ENCODE data around the gene TCOF1.

TCOF1 gene

GRCh38 chr5:150333400-150333799 is 24.1 kb upstream of the TCOF1 start:
- DNase-seq = no peak

GRCh38 chr5:150335778-150336177 is 21.7 kb upstream of the TCOF1 start:
- TF ChIP-seq POLR2A (IDR thresholded peaks at IDR 0.05; ENCODE audit: low read length) (no peak), GATA1 (IDR thresholded peaks at IDR 0.05; ENCODE audit: low read depth, low read length) (no peak)
- DNase-seq = no peak

More at GRCh38 chr5:150333400-150333799, 24.1 kb upstream of the TCOF1 start:
- no peak for TF ChIP-seq POLR2A (IDR thresholded peaks at IDR 0.05; ENCODE audit: low read length)
- TF ChIP-seq GATA1 (IDR thresholded peaks at IDR 0.05; ENCODE audit: low read depth, low read length) = no peak

- DNase-seq = no peak
- no peak for TF ChIP-seq POLR2A (IDR thresholded peaks at IDR 0.05; ENCODE audit: low read length)
- no peak for TF ChIP-seq GATA1 (IDR thresholded peaks at IDR 0.05; ENCODE audit: low read depth, low read length)
Observed at GRCh38 chr5:150338546-150338945, 19.0 kb upstream of the TCOF1 start.

GRCh38 chr5:150339165-150339564 is 18.3 kb upstream of the TCOF1 start:
- TF ChIP-seq POLR2A (IDR thresholded peaks at IDR 0.05; ENCODE audit: low read length) = no peak
- no peak for TF ChIP-seq GATA1 (IDR thresholded peaks at IDR 0.05; ENCODE audit: low read depth, low read length)
- DNase-seq = no peak

GRCh38 chr5:150339841-150340240 is 17.7 kb upstream of the TCOF1 start:
- no peak for TF ChIP-seq POLR2A (IDR thresholded peaks at IDR 0.05; ENCODE audit: low read length)
- no peak for TF ChIP-seq GATA1 (IDR thresholded peaks at IDR 0.05; ENCODE audit: low read depth, low read length)
- no peak for DNase-seq

- no peak for DNase-seq
- TF ChIP-seq POLR2A (IDR thresholded peaks at IDR 0.05; ENCODE audit: low read length) = no peak
- TF ChIP-seq GATA1 (IDR thresholded peaks at IDR 0.05; ENCODE audit: low read depth, low read length) = no peak
Observed at GRCh38 chr5:150340614-150341255, 16.8 kb upstream of the TCOF1 start.

- TF ChIP-seq POLR2A (IDR thresholded peaks at IDR 0.05; ENCODE audit: low read length) (no peak), GATA1 (IDR thresholded peaks at IDR 0.05; ENCODE audit: low read depth, low read length) (no peak)
- no peak for DNase-seq
Observed at GRCh38 chr5:150341331-150341730, 16.2 kb upstream of the TCOF1 start.

GRCh38 chr5:150341989-150342388 is 15.5 kb upstream of the TCOF1 start:
- DNase-seq = no peak
- TF ChIP-seq GATA1 (IDR thresholded peaks at IDR 0.05; ENCODE audit: low read depth, low read length) (no peak), POLR2A (IDR thresholded peaks at IDR 0.05; ENCODE audit: low read length) (no peak)

GRCh38 chr5:150342583-150342982 is 14.9 kb upstream of the TCOF1 start:
- TF ChIP-seq POLR2A (IDR thresholded peaks at IDR 0.05; ENCODE audit: low read length) (no peak), GATA1 (IDR thresholded peaks at IDR 0.05; ENCODE audit: low read depth, low read length) (no peak)
- no peak for DNase-seq

GRCh38 chr5:150343994-150344631 is 13.4 kb upstream of the TCOF1 start:
- DNase-seq = no peak
- TF ChIP-seq POLR2A (IDR thresholded peaks at IDR 0.05; ENCODE audit: low read length) (no peak), GATA1 (IDR thresholded peaks at IDR 0.05; ENCODE audit: low read depth, low read length) (no peak)

- no peak for TF ChIP-seq GATA1 (IDR thresholded peaks at IDR 0.05; ENCODE audit: low read depth, low read length)
- TF ChIP-seq POLR2A (IDR thresholded peaks at IDR 0.05; ENCODE audit: low read length) = no peak
- DNase-seq = no peak
Observed at GRCh38 chr5:150345716-150346115, 11.8 kb upstream of the TCOF1 start.

GRCh38 chr5:150346592-150346991 is 10.9 kb upstream of the TCOF1 start:
- TF ChIP-seq POLR2A (IDR thresholded peaks at IDR 0.05; ENCODE audit: low read length) (no peak), GATA1 (IDR thresholded peaks at IDR 0.05; ENCODE audit: low read depth, low read length) (no peak)
- no peak for DNase-seq

GRCh38 chr5:150347003-150347402 is 10.5 kb upstream of the TCOF1 start:
- TF ChIP-seq GATA1 (IDR thresholded peaks at IDR 0.05; ENCODE audit: low read depth, low read length) = no peak
- no peak for TF ChIP-seq POLR2A (IDR thresholded peaks at IDR 0.05; ENCODE audit: low read length)
- DNase-seq = no peak

GRCh38 chr5:150347451-150347850 is 10.0 kb upstream of the TCOF1 start:
- no peak for TF ChIP-seq POLR2A (IDR thresholded peaks at IDR 0.05; ENCODE audit: low read length)
- no peak for TF ChIP-seq GATA1 (IDR thresholded peaks at IDR 0.05; ENCODE audit: low read depth, low read length)
- DNase-seq = no peak

GRCh38 chr5:150349681-150350275 is 7.7 kb upstream of the TCOF1 start:
- no peak for DNase-seq
- TF ChIP-seq POLR2A (IDR thresholded peaks at IDR 0.05; ENCODE audit: low read length) (no peak), GATA1 (IDR thresholded peaks at IDR 0.05; ENCODE audit: low read depth, low read length) (no peak)

Measured in erythroblast (primary cell).